ENCODE measurements around the gene SERP1.

GRCh38 chr3:150540991-150541390, 5.3 kb downstream of the SERP1 start:
- TF ChIP-seq, protein P1, sequence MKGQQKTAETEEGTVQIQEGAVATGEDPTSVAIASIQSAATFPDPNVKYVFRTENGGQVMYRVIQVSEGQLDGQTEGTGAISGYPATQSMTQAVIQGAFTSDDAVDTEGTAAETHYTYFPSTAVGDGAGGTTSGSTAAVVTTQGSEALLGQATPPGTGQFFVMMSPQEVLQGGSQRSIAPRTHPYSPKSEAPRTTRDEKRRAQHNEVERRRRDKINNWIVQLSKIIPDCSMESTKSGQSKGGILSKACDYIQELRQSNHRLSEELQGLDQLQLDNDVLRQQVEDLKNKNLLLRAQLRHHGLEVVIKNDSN (IDR thresholded peaks at IDR 0.05; ENCODE audit: borderline replicate concordance, low read depth), result no peak
- TF ChIP-seq, protein P2, sequence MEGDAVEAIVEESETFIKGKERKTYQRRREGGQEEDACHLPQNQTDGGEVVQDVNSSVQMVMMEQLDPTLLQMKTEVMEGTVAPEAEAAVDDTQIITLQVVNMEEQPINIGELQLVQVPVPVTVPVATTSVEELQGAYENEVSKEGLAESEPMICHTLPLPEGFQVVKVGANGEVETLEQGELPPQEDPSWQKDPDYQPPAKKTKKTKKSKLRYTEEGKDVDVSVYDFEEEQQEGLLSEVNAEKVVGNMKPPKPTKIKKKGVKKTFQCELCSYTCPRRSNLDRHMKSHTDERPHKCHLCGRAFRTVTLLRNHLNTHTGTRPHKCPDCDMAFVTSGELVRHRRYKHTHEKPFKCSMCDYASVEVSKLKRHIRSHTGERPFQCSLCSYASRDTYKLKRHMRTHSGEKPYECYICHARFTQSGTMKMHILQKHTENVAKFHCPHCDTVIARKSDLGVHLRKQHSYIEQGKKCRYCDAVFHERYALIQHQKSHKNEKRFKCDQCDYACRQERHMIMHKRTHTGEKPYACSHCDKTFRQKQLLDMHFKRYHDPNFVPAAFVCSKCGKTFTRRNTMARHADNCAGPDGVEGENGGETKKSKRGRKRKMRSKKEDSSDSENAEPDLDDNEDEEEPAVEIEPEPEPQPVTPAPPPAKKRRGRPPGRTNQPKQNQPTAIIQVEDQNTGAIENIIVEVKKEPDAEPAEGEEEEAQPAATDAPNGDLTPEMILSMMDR (IDR thresholded peaks at IDR 0.05), result no peak
